Spleen (tissue), 13 donors: ENCODE measurements around the gene HBZ. TPM values are rescaled to one million over a fixed set of nuclear protein-coding genes. Genes with fewer than 3 reads are reported as not detected.

Source experiments
- DNase-seq: peaks from one replicate; pipeline ENCODE4 v3.0.0-alpha.2; 2020
- H3K27ac ChIP-seq, 8 donors: fragments of 200-600 bp; sonication (generic) in 7 of 8; 1 replicate in 4 of 8; 2 replicates in 4 of 8; pipeline versions ENCODE4 v1.5.0 to v1.8.0; 2016 to 2021; ENCODE audit warnings: inconsistent platforms in 4 of 8, mild to moderate bottlenecking in 4 of 8, moderate library complexity in 1 of 8
- H3K27me3 ChIP-seq, 7 donors: fragments of 200-600 bp; sonication (generic) in 6 of 7; replicated peaks in 1 of 7; 1 replicate in 4 of 7; 2 replicates in 3 of 7; pipeline versions ENCODE4 v1.5.0 to v1.8.0; 2016 to 2021; ENCODE audit warnings: inconsistent platforms in 3 of 7, mild to moderate bottlenecking in 1 of 7
- H3K36me3 ChIP-seq, 6 donors: fragments of 200-600 bp; sonication (generic) in 5 of 6; 1 replicate in 4 of 6; 2 replicates in 2 of 6; pipeline versions ENCODE4 v1.5.0 to v1.8.0; 2016 to 2021; ENCODE audit warnings: inconsistent platforms in 2 of 6
- H3K4me1 ChIP-seq, 6 donors: fragments of 200-600 bp; sonication (generic) in 5 of 6; 1 replicate in 3 of 6; 2 replicates in 3 of 6; pipeline versions ENCODE4 v1.5.0 to v1.8.0; 2016 to 2021; ENCODE audit warnings: inconsistent platforms in 3 of 6
- H3K4me3 ChIP-seq, 8 donors: fragments of 200-600 bp; sonication (generic) in 7 of 8; 1 replicate in 4 of 8; 2 replicates in 4 of 8; pipeline versions ENCODE4 v1.5.0 to v1.8.0; 2016 to 2021; ENCODE audit warnings: inconsistent platforms in 4 of 8, mild to moderate bottlenecking in 4 of 8, moderate library complexity in 2 of 8
- H3K9me3 ChIP-seq, 8 donors: fragments of 200-600 bp; sonication (generic) in 7 of 8; 1 replicate in 4 of 8; 2 replicates in 4 of 8; pipeline versions ENCODE4 v1.5.0 to v1.8.0; 2016 to 2021; ENCODE audit warnings: inconsistent platforms in 4 of 8
- POLR2A ChIP-seq, 3 donors: fragments of 450-650 bp; IDR thresholded peaks; one replicate each; pipeline ENCODE4 v1.5.1; 2017; ENCODE audit warnings: antibody characterized with exemption in 3 of 3, mild to moderate bottlenecking in 1 of 3
- POLR2AphosphoS5 ChIP-seq, 3 donors: sonication (generic); formaldehyde crosslinking; IDR thresholded peaks; one replicate each; pipeline ENCODE4 v1.5.1; 2017; ENCODE audit warnings: antibody characterized with exemption in 3 of 3
- WGBS, 5 donors: extraction: QIAGEN DNeasy Blood & Tissue Kit in 3 of 5; methylation state at CpG; one replicate each; pipeline versions ENCODE4 v1.1.5 to v1.1.7; 2013 to 2018; 5-methylcytosine and 5-hydroxymethylcytosine counted together
- intact Hi-C: fragments of 100-400 bp; cut with DNase I; formaldehyde crosslinking; loops from one replicate; pipeline ENCODE4 v1.15.0; 2023; ENCODE audit warnings: low total_unique reads
- long read RNA-seq, 2 donors: transcript quantifications; one replicate each; lab custom pipeline, GENCODE V29; 2026
- polyA plus RNA-seq, 3 donors: library from polyadenylated mRNA; stranded (reverse); fragments of 200-250 nt; gene quantifications; one replicate each; pipeline ENCODE4 v1.2.1, GENCODE V29; 2013
- total RNA-seq, 7 donors: library from RNA; depleted of rRNA in 3 of 7; stranded (reverse); fragments of >200 nt in 3 of 7; fragmentation: NEBNext Ultra II Directional in 4 of 7; extraction: Animal tissue kit (Norgen Biotek cat#: 25700) in 4 of 7; gene quantifications; one replicate each; pipeline versions ENCODE4 v1.1.0 to v1.2.1, GENCODE V29; 2016 to 2021
- TF ChIP-seq, protein P1 (sequence below), 11 experiments: fragments of 200-600 bp in 7 of 11; fragments of 450-650 bp in 4 of 11; sonication (generic) in 4 of 11; IDR thresholded peaks in 8 of 11; conservative IDR thresholded peaks in 3 of 11; 1 replicate in 7 of 11; 2 replicates in 4 of 11; pipeline versions ENCODE4 v1.4.0 to v1.8.0; 2016 to 2021; ENCODE audit warnings: antibody characterized with exemption in 11 of 11, inconsistent platforms in 4 of 11, mild to moderate bottlenecking in 1 of 11
- donor health status: healthy with polysubstance abuse.
- donor health status: DM: no; HTN: no; CAD: no; lungs with moderate emphysema.
- donor health status: DM: no; HTN: no; CAD: no.
- donor health status: Bipolar disorder and iron deficiency.
- donor health status: healthy.
- donor health status: DM: no; HTN: no; CAD: no.
- donor health status: DM: yes; HTN: yes; CAD: no.

HBZ gene
- total RNA-seq = 1 to 10 TPM in 1 of 7 donors, not detected in 6; 1.2 TPM
- under 1 TPM in 1 of 3 donors, not detected in 2; 0.16 TPM for polyA plus RNA-seq
- long read RNA-seq, donor 1, transcript HBZ-201 (3 exons, 755 nt) = major isoform, 97 of 97 reads
- long read RNA-seq, donor 1, partial matches to known transcripts = 0 of 97 reads
- long read RNA-seq, donor 1, other reads (novel, unspliced or antisense) = 0 of 97 reads
- long read RNA-seq, donor 2, transcript HBZ-201 (3 exons, 755 nt) = major isoform, 89 of 97 reads
- long read RNA-seq, donor 2, partial matches to known transcripts = 8 of 97 reads
- long read RNA-seq, donor 2, other reads (novel, unspliced or antisense) = 0 of 97 reads

DNA sequence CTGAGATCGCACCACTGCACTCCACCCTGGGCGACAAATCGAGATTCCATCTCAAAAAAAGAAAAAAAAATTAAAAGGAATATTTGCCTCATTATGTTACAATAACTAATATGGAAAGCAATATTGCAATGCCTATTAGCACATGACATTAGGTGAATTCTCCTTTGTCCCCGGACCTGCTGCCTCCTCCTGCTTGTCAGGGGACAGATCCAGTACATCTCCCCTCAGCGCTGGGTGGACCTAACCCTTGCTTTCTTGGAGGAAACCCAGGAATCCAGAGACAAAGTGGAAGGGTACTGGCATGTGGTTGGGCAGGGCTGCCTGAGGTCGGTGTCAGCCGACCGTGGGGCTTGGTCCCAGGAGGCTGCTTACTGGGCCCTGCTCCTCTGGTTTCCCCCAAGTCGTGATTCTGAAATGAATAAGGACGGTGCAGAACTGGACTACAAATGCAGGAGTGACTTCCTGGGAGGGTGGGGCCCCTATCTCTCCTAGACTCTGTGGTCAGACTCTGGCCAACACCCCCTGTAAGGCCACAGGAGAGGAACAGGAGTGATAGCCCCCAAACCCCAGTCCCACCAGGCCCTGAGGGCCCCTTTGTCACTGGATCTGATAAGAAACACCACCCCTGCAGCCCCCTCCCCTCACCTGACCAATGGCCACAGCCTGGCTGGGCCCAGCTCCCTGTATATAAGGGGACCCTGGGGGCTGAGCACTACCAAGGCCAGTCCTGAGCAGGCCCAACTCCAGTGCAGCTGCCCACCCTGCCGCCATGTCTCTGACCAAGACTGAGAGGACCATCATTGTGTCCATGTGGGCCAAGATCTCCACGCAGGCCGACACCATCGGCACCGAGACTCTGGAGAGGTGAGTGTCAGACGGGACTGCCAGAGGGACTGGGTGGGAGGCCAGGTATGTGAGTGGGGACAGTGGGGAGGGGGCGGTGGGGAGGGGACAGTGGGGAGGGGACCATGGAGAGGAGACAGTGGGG is at the start of gene HBZ:
Gene HBZ (plus strand): TSS at position 504 of the 988 bp plus-strand sequence. CDS start 266 bp downstream, at position 770.
- Histone ChIP-seq H3K27me3 (peaks cover 0 to 45% (median 19%) of the 10 kb centered on the region in 7 donors), H3K4me1 (peaks cover 6 to 12% (median 10%) of the 10 kb centered on the region in 6 donors), H3K36me3 (no peaks in the 10 kb centered on the region), H3K9me3 (no peaks in the 10 kb centered on the region), H3K4me3 (no peak within 1 kb of the TSS), H3K27ac (no peak within 1 kb of the TSS)
- TF ChIP-seq POLR2A (IDR thresholded peaks at IDR 0.05) (no peak), POLR2AphosphoS5 (IDR thresholded peaks at IDR 0.05) (no peak)
- TF ChIP-seq, protein P1, sequence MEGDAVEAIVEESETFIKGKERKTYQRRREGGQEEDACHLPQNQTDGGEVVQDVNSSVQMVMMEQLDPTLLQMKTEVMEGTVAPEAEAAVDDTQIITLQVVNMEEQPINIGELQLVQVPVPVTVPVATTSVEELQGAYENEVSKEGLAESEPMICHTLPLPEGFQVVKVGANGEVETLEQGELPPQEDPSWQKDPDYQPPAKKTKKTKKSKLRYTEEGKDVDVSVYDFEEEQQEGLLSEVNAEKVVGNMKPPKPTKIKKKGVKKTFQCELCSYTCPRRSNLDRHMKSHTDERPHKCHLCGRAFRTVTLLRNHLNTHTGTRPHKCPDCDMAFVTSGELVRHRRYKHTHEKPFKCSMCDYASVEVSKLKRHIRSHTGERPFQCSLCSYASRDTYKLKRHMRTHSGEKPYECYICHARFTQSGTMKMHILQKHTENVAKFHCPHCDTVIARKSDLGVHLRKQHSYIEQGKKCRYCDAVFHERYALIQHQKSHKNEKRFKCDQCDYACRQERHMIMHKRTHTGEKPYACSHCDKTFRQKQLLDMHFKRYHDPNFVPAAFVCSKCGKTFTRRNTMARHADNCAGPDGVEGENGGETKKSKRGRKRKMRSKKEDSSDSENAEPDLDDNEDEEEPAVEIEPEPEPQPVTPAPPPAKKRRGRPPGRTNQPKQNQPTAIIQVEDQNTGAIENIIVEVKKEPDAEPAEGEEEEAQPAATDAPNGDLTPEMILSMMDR (IDR thresholded peaks at IDR 0.05 in 8 of 11, conservative IDR thresholded peaks at IDR 0.05 in 3 of 11) = no peak
- DNase-seq = peak; percentile 25
- intact Hi-C loops = no loop called here
- WGBS, 5 donors = 73 to 85% (median 78%) methylated on average over 17 of the region's 17 CpGs

DNA sequence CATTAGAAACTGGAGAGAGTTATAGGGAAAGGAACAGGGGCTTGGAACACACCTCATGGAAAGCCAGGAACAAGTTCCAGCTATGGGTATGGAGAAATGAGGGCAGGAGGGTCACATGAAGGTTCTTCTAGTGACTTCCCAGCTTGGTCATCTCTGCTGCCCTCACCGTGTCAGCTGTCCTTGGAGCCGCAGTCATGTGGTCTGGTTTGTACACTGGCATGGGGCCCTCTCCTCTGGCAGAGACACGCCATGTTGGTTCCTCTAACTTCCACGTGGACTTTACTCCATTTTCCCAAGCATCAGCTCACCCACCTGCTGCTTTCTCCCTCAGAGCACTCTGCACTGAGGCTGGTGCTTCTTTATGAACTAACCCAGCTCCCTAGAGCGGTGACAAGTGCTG is 48.1 kb upstream of the HBZ start:
- Histone ChIP-seq H3K4me3 (no peak overlapping the region), H3K9me3 (no peaks in the 10 kb centered on the region), H3K36me3 (peaks cover 0 to 72% (median 22%) of the 10 kb centered on the region in 6 donors), H3K27ac (no peak overlapping the region), H3K4me1 (peaks cover 0 to 28% (median 8%) of the 10 kb centered on the region in 6 donors), H3K27me3 (no peaks in the 10 kb centered on the region)
- 71 to 89% (median 79%) methylated on average over 5 of the region's 5 CpGs for WGBS, 5 donors
- intact Hi-C loops = no loop called here
- TF ChIP-seq POLR2AphosphoS5 (IDR thresholded peaks at IDR 0.05) (no peak), POLR2A (IDR thresholded peaks at IDR 0.05) (no peak)
- TF ChIP-seq, protein P1 (IDR thresholded peaks at IDR 0.05 in 8 of 11, conservative IDR thresholded peaks at IDR 0.05 in 3 of 11) = no peak
- no peak for DNase-seq

DNA sequence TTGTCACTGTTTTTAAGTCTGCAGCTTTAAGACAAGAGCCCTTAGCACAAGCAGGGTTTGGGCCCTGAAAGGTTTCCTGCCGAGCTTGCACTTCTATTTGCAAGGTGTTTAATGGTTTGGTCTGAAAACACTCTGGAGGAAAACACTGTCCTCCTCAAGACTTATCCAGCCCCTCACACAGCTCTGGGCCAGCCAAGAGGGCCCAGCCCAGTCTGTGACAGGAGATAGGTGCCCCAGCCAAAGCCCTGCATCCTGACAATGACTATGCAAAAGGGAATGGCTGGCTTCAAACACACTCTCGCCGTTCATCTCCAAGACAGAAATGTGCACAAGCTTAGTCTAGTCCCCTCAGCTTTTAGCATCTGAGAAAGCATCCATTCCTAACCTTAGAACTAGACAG is 47.5 kb upstream of the HBZ start:
- H3K27ac ChIP-seq = no peak overlapping the region
- H3K9me3 ChIP-seq = no peaks in the 10 kb centered on the region
- no peak for TF ChIP-seq POLR2AphosphoS5 (IDR thresholded peaks at IDR 0.05)
- TF ChIP-seq, protein P1 (IDR thresholded peaks at IDR 0.05 in 8 of 11, conservative IDR thresholded peaks at IDR 0.05 in 3 of 11) = no peak
- TF ChIP-seq POLR2A (IDR thresholded peaks at IDR 0.05) = no peak
- WGBS, 5 donors = 52 to 72% (median 61%) methylated on average over 3 of the region's 3 CpGs
- H3K4me3 ChIP-seq = no peak overlapping the region
- peaks cover 0 to 28% (median 8%) of the 10 kb centered on the region in 6 donors for H3K4me1 ChIP-seq
- H3K36me3 ChIP-seq = peaks cover 0 to 73% (median 28%) of the 10 kb centered on the region in 6 donors
- DNase-seq = no peak
- intact Hi-C loops = loop anchor here (5.0 kb wide), 1 partner anchor 257 kb away; no protein-coding TSS in a partner anchor
- H3K27me3 ChIP-seq = no peaks in the 10 kb centered on the region
